Dermis microvascular lymphatic vessel endothelial cell (primary cell): Measurements from ENCODE around the gene OR9A2. TPM values are rescaled to one million over a fixed set of nuclear protein-coding genes. Genes with fewer than 3 reads are reported as not detected.
"Not testable (repeated sequence)": the region's sequence is repeated elsewhere in the genome, so short reads cannot be mapped to it uniquely, and the experiment has no call there.

Experiments
- DNase-seq, 2 donors: peaks; one replicate each; pipeline versions ENCODE4 v3.0.0 to v3.0.0-alpha.2; 2010; ENCODE audit warnings: low read depth in 2 of 2
- total RNA-seq: library from RNA; depleted of rRNA; stranded (reverse); fragments of >200 nt; gene quantifications from 2 replicates; pipeline ENCODE4 v1.2.1, GENCODE V29; 2014

The OR9A2 gene
- total RNA-seq, 1 donor from 2014 or later: not detected

GRCh38 chr7:143018931-143019330, 8.0 kb downstream of the OR9A2 start:
- DNase-seq: peak in 1 of 2 donors; percentile 73

- no peak for DNase-seq
These were observed 9.9 kb downstream of the OR9A2 start for GRCh38 chr7:143016996-143017395.

GRCh38 chr7:143015926-143016490, 10.9 kb downstream of the OR9A2 start:
- DNase-seq: no peak

- no peak for DNase-seq
These were observed 11.8 kb downstream of the OR9A2 start for GRCh38 chr7:143015084-143015483.

- DNase-seq: peak in 1 of 2 donors; percentile 28
These were observed 13.0 kb downstream of the OR9A2 start for GRCh38 chr7:143013893-143014292.

GRCh38 chr7:143013473-143013872, 13.5 kb downstream of the OR9A2 start:
- no peak for DNase-seq

- no peak for DNase-seq
These were observed 14.5 kb downstream of the OR9A2 start for GRCh38 chr7:143012409-143012808.

- no peak for DNase-seq
These were observed 14.9 kb downstream of the OR9A2 start for GRCh38 chr7:143012001-143012400.

- peak; percentile 29 to 59 for DNase-seq
These were observed 18.7 kb downstream of the OR9A2 start for GRCh38 chr7:143008007-143008901.

GRCh38 chr7:143005632-143006260, 21.2 kb downstream of the OR9A2 start:
- no peak for DNase-seq

- DNase-seq: peak; percentile 14 to 51
These were observed 23.4 kb downstream of the OR9A2 start for GRCh38 chr7:143003393-143004051.

GRCh38 chr7:143002898-143003297, 24.0 kb downstream of the OR9A2 start:
- no peak for DNase-seq

- DNase-seq: peak in 1 of 2 donors; percentile 19
These were observed 24.8 kb downstream of the OR9A2 start for GRCh38 chr7:143002106-143002505.

- no peak for DNase-seq
These were observed 26.3 kb downstream of the OR9A2 start for GRCh38 chr7:143000648-143001047.

- DNase-seq: no peak
These were observed 27.1 kb downstream of the OR9A2 start for GRCh38 chr7:142999793-143000192.

- DNase-seq: no peak
These were observed 28.0 kb downstream of the OR9A2 start for GRCh38 chr7:142998966-142999365.

GRCh38 chr7:142997456-142997989, 29.4 kb downstream of the OR9A2 start:
- no peak for DNase-seq

GRCh38 chr7:142992427-142992826, 34.5 kb downstream of the OR9A2 start:
- DNase-seq: no peak

GRCh38 chr7:142984297-142984696, 42.6 kb downstream of the OR9A2 start:
- DNase-seq: no peak

- no peak for DNase-seq
These were observed 43.1 kb downstream of the OR9A2 start for GRCh38 chr7:142983825-142984224.

- not testable (repeated sequence) for DNase-seq
These were observed 48.5 kb downstream of the OR9A2 start for GRCh38 chr7:142978402-142978801.
